IMR-90 (cell line): ENCODE results near the gene TPCN1. TPM values are rescaled to one million over a fixed set of nuclear protein-coding genes. Genes with fewer than 3 reads are reported as not detected.

Experiments
- ATAC-seq: fragments of 200-7000 bp; cut with Tn5 transposase; 2 replicates; pipeline ENCODE4 v1.9.1; 2020; ENCODE audit warnings: low read depth, mild to moderate bottlenecking, moderate library complexity
- BruUV-seq: library from RNA; stranded (reverse); fragments of 400-500 nt; replicated peaks from 2 replicates; lab custom pipeline; 2021; lab: Mats Ljungman, UMichigan
- CTCF ChIA-PET: fragments of 300-600 bp; formaldehyde crosslinking; extraction: SDS; loops from one replicate; lab custom pipeline; 2021; ENCODE audit warnings: antibody characterized with exemption; lab: Yijun Ruan, JAX
- POLR2A ChIA-PET: fragments of 300-600 bp; sonication (Branson Sonifier 250); formaldehyde crosslinking; loops from one replicate; lab custom pipeline; 2022; ENCODE audit warnings: antibody characterized with exemption; ENCODE audit not compliant: unreplicated experiment; lab: Charles Lee
- DNase-seq: peaks from one replicate; pipeline ENCODE4 v3.0.0; 2013
- H2AFZ ChIP-seq: replicated peaks from 2 replicates; pipeline ENCODE3; 2013; ENCODE audit warnings: low read length, mild to moderate bottlenecking; ENCODE audit not compliant: poor library complexity
- H2AK5ac ChIP-seq: 2 replicates; pipeline ENCODE4 v1.6.1; 2013; ENCODE audit warnings: low read depth, low read length, inconsistent platforms
- H2AK9ac ChIP-seq: replicated peaks from 2 replicates; pipeline ENCODE3; 2013; ENCODE audit warnings: mild to moderate bottlenecking, low read depth, low read length, moderate library complexity; ENCODE audit not compliant: poor library complexity
- H2BK120ac ChIP-seq: 2 replicates; pipeline ENCODE4 v1.6.1; 2013; ENCODE audit warnings: low read depth, low read length, inconsistent platforms
- H2BK15ac ChIP-seq: 3 replicates; pipeline ENCODE4 v1.6.1; 2013; ENCODE audit warnings: low read depth, low read length, inconsistent platforms
- H2BK20ac ChIP-seq: 2 replicates; pipeline ENCODE4 v1.6.1; 2013; ENCODE audit warnings: low read depth, mild to moderate bottlenecking, inconsistent platforms, low read length, moderate library complexity
- H2BK5ac ChIP-seq: 2 replicates; pipeline ENCODE4 v1.6.1; 2013; ENCODE audit warnings: mild to moderate bottlenecking, low read depth, low read length, inconsistent platforms; ENCODE audit not compliant: poor library complexity, severe bottlenecking
- H3K14ac ChIP-seq: replicated peaks from 2 replicates; pipeline ENCODE4 v1.6.1; 2013; ENCODE audit warnings: low read depth, low read length, inconsistent platforms
- H3K18ac ChIP-seq: 2 replicates; pipeline ENCODE4 v1.6.1; 2013; ENCODE audit warnings: low read depth, low read length, control low read depth
- H3K23ac ChIP-seq: 2 replicates; pipeline ENCODE4 v1.6.1; 2013; ENCODE audit warnings: low read depth, low read length, inconsistent platforms
- H3K27ac ChIP-seq: 2 replicates; pipeline ENCODE4 v1.5.1; 2013; ENCODE audit warnings: mild to moderate bottlenecking, control low read depth, low read length; ENCODE audit not compliant: insufficient read depth
- H3K27me3 ChIP-seq: 2 replicates; pipeline ENCODE4 v1.6.1; 2013; ENCODE audit warnings: low read length; ENCODE audit not compliant: control insufficient read depth, insufficient read depth
- H3K36me3 ChIP-seq: 2 replicates; pipeline ENCODE4 v1.6.1; 2013; ENCODE audit warnings: low read length, mixed read lengths; ENCODE audit not compliant: control insufficient read depth, insufficient read depth
- H3K4ac ChIP-seq: 2 replicates; pipeline ENCODE4 v1.6.1; 2013; ENCODE audit warnings: low read depth, low read length, inconsistent platforms
- H3K4me1 ChIP-seq: 2 replicates; pipeline ENCODE4 v1.6.1; 2013; ENCODE audit warnings: low read length, mixed read lengths; ENCODE audit not compliant: control insufficient read depth, insufficient read depth
- H3K4me2 ChIP-seq: 2 replicates; pipeline ENCODE4 v1.6.1; 2013; ENCODE audit warnings: low read depth, mild to moderate bottlenecking, control low read depth, low read length, moderate library complexity
- H3K4me3 ChIP-seq: 2 replicates; pipeline ENCODE4 v1.5.1; 2013; ENCODE audit warnings: low read depth, mild to moderate bottlenecking, control low read depth, low read length, moderate library complexity; ENCODE audit not compliant: insufficient read depth
- H3K56ac ChIP-seq: 2 replicates; pipeline ENCODE4 v1.6.1; 2013; ENCODE audit warnings: low read length, inconsistent platforms; ENCODE audit not compliant: insufficient read depth; ENCODE audit errors: extremely low read depth
- H3K79me1 ChIP-seq, 2 experiments: 2 replicates each; pipeline ENCODE4 v1.6.1; 2013; ENCODE audit warnings: low read length in 2 of 2, inconsistent platforms in 1 of 2, low read depth in 1 of 2
- H3K9ac ChIP-seq: 2 replicates; pipeline ENCODE4 v1.6.1; 2013; ENCODE audit warnings: low read depth, low read length, control low read depth
- H3K9me1 ChIP-seq: 2 replicates; pipeline ENCODE4 v1.6.1; 2013; ENCODE audit warnings: low read length, inconsistent platforms; ENCODE audit not compliant: insufficient read depth
- H3K9me3 ChIP-seq: 2 replicates; pipeline ENCODE4 v1.6.1; 2013; ENCODE audit warnings: low read length; ENCODE audit not compliant: control insufficient read depth, insufficient read depth
- H4K20me1 ChIP-seq: 2 replicates; pipeline ENCODE4 v1.6.1; 2013; ENCODE audit warnings: low read length, inconsistent platforms; ENCODE audit not compliant: insufficient read depth
- H4K5ac ChIP-seq: 2 replicates; pipeline ENCODE4 v1.6.1; 2013; ENCODE audit warnings: mild to moderate bottlenecking, low read depth, low read length, control low read depth
- H4K8ac ChIP-seq, 2 experiments: 2 replicates each; pipeline ENCODE4 v1.6.1; 2013; ENCODE audit warnings: low read depth in 2 of 2, low read length in 2 of 2, control low read depth in 1 of 2, inconsistent platforms in 1 of 2
- H4K91ac ChIP-seq: 2 replicates; pipeline ENCODE4 v1.6.1; 2013; ENCODE audit warnings: low read depth, low read length, inconsistent platforms; ENCODE audit not compliant: insufficient read depth
- BHLHE40 ChIP-seq: fragments of 150-350 bp; IDR thresholded peaks from 2 replicates; pipeline ENCODE4 v1.6.1; 2016; ENCODE audit warnings: mild to moderate bottlenecking, low read depth, low read length
- RFX5 ChIP-seq: IDR thresholded peaks from 2 replicates; pipeline ENCODE4 v1.8.0; 2012; ENCODE audit warnings: low read depth, mild to moderate bottlenecking, low read length, moderate library complexity
- WGBS, 2 experiments: methylation state at CpG; one replicate each; pipeline versions ENCODE4 v1.1.5 to v1.1.7; 2013; ENCODE audit warnings: missing lambda C conversion rate in 2 of 2; ENCODE audit not compliant: insufficient read length in 1 of 2; ENCODE audit errors: extremely low coverage in 2 of 2; 5-methylcytosine and 5-hydroxymethylcytosine counted together
- dilution Hi-C: fragments of 300-500 bp; cut with HindIII; formaldehyde crosslinking; loops from one replicate; pipeline ENCODE4 v1.14.3; 2018; ENCODE audit warnings: low sequenced_read_pairs; ENCODE audit not compliant: unreplicated experiment
- in situ Hi-C: fragments of 300-500 bp; cut with MboI; formaldehyde crosslinking; loops from 3 replicates; pipeline ENCODE4 v1.14.3; 2019; ENCODE audit warnings: low sequenced_read_pairs, inconsistent platforms, mixed read lengths
- intact Hi-C: fragments of 100-400 bp; cut with micrococcal nuclease; formaldehyde crosslinking; loops from 2 replicates; pipeline ENCODE4 v1.10.0; 2022
- polyA plus RNA-seq, 3 experiments: library from polyadenylated mRNA; depleted of rRNA; stranded (reverse); fragments of >200 nt; gene quantifications; 2 replicates each; pipeline ENCODE4 v1.2.3, GENCODE V29; 2012; ENCODE audit warnings: low replicate concordance in 1 of 3
- total RNA-seq: library from RNA; depleted of rRNA; stranded (reverse); fragments of >200 nt; gene quantifications from 2 replicates; pipeline ENCODE4 v1.2.3, GENCODE V29; 2012

The TPCN1 gene
- total and polyA plus RNA-seq, 2 of the 4 experiments (the other 2 are of a cell fraction) = 2.0 to 13.2 TPM

- Histone ChIP-seq H3K36me3 (no peaks in the 10 kb centered on the region), H2BK5ac (no peak overlapping the region), H3K23ac (no peak overlapping the region), H3K18ac (no peak overlapping the region), H2AFZ (no peak overlapping the region), H3K9me3 (no peaks in the 10 kb centered on the region), H4K20me1 (no peaks in the 10 kb centered on the region), H3K9ac (no peak overlapping the region), H3K14ac (no peak overlapping the region), H3K79me1 (no peaks in the 10 kb centered on the region), H4K8ac (no peak overlapping the region), H3K27ac (no peak overlapping the region), H2AK5ac (no peak overlapping the region), H2BK120ac (no peak overlapping the region), H2AK9ac (no peak overlapping the region), H3K27me3 (peaks cover 9% of the 10 kb centered on the region; the same call in 1 of the 2 replicates), H3K9me1 (no peaks in the 10 kb centered on the region), H3K4me2 (no peak overlapping the region), H2BK15ac (no peak overlapping the region), H3K4me1 (no peaks in the 10 kb centered on the region; the same call in 1 of the 2 replicates), H4K5ac (no peak overlapping the region), H2BK20ac (no peak overlapping the region), H3K4me3 (no peak overlapping the region), H3K4ac (no peak overlapping the region), H3K56ac (no peak overlapping the region), H4K91ac (no peak overlapping the region)
- intact Hi-C loops = no loop called here
- BruUV-seq = no TSS peak
- no peak for ATAC-seq
- WGBS, 2 experiments = no CpG with 5 or more reads among the region's 3 CpGs
- in situ Hi-C loops = no loop called here
- no peak for DNase-seq
- dilution Hi-C loops = no loop called here
- CTCF ChIA-PET = no interaction called here
- POLR2A ChIA-PET = no interaction called here
- no peak for TF ChIP-seq BHLHE40
- no peak for TF ChIP-seq RFX5
These were observed 125.8 kb downstream of the TPCN1 start for GRCh38 chr12:113347107-113347506.
